ENCODE measurements around the gene SPNS2. TPM values are rescaled to one million over a fixed set of nuclear protein-coding genes. Genes with fewer than 3 reads are reported as not detected.

Gene SPNS2
- total RNA-seq, 1 experiment from 2014 or later: 0.71 TPM

DNA sequence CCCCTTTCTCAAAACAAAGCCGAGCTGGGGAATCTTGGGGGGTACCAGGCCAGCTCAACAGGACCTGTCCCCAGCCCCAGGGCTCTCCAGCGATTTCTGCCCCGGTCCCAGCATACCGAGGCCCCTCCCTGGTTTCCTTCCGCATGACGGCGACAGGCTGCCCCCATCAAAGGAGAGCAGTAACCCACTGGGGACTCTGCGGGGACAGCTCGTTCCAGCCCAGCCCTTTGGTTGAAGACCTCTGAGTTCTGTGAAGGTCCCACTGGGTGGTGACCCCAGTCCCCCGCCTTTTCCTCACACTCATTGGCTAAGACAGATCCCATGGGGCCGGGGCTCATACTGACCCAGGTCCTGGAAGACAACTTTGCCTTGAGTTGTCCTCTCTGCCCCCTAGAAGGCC is 89.7 kb downstream of the SPNS2 start:
- in situ Hi-C loops (cut with HindIII; ENCODE audit: low pct_unique_long_range_greater_than_20kb, low sequenced_read_pairs): no loop called here
- DNase-seq (ENCODE audit: low read depth): no peak

Other genes with a start within 250 kb of the SPNS2 start
- gene ANKFY1, start 234.9 kb upstream of the SPNS2 start, total RNA-seq (2014; rRNA removed; shearing (Covaris generic); ENCODE audit: low replicate concordance): 12.5 and 30.2 TPM in 2 replicates
- gene UBE2G1, start 132.2 kb upstream of the SPNS2 start, total RNA-seq (2014; rRNA removed; shearing (Covaris generic); ENCODE audit: low replicate concordance): 23.6 and 25.7 TPM in 2 replicates
- 2.7 TPM in 1 of 2 replicates, not detected in the other for gene SPNS3, start 64.9 kb upstream of the SPNS2 start, total RNA-seq (2014; rRNA removed; shearing (Covaris generic); ENCODE audit: low replicate concordance)
- 44.6 and 44.8 TPM in 2 replicates for gene MYBBP1A, start 56.5 kb downstream of the SPNS2 start, total RNA-seq (2014; rRNA removed; shearing (Covaris generic); ENCODE audit: low replicate concordance)
- gene GGT6, start 61.7 kb downstream of the SPNS2 start, total RNA-seq (2014; rRNA removed; shearing (Covaris generic); ENCODE audit: low replicate concordance): not detected in 2 replicates
- gene SMTNL2, start 85.6 kb downstream of the SPNS2 start, total RNA-seq (2014; rRNA removed; shearing (Covaris generic); ENCODE audit: low replicate concordance): 2.4 and 2.9 TPM in 2 replicates
- gene ALOX15, start 142.8 kb downstream of the SPNS2 start, total RNA-seq (2014; rRNA removed; shearing (Covaris generic); ENCODE audit: low replicate concordance): not detected in 2 replicates
- gene PELP1, start 205.3 kb downstream of the SPNS2 start, total RNA-seq (2014; rRNA removed; shearing (Covaris generic); ENCODE audit: low replicate concordance): 16.7 and 21.1 TPM in 2 replicates
- gene ARRB2, start 211.8 kb downstream of the SPNS2 start, total RNA-seq (2014; rRNA removed; shearing (Covaris generic); ENCODE audit: low replicate concordance): 14.6 and 17.1 TPM in 2 replicates
- 21.8 and 23.9 TPM in 2 replicates for gene MED11, start 232.5 kb downstream of the SPNS2 start, total RNA-seq (2014; rRNA removed; shearing (Covaris generic); ENCODE audit: low replicate concordance)
- 0.03 and 0.09 TPM in 2 replicates for gene ZMYND15, start 241.0 kb downstream of the SPNS2 start, total RNA-seq (2014; rRNA removed; shearing (Covaris generic); ENCODE audit: low replicate concordance)
- gene CXCL16, start 241.0 kb downstream of the SPNS2 start, total RNA-seq (2014; rRNA removed; shearing (Covaris generic); ENCODE audit: low replicate concordance): 0.41 TPM in 1 of 2 replicates, not detected in the other

All from Caki2 (cell line).